HepG2 (cell line): Measurements from ENCODE around the gene NEDD8. TPM values are rescaled to one million over a fixed set of nuclear protein-coding genes. Genes with fewer than 3 reads are reported as not detected.

Experiments
- AKNA ChIP-seq: sonication (generic); formaldehyde crosslinking; IDR thresholded peaks from 2 replicates; pipeline ENCODE4 v1.4.0; 2020; ENCODE audit warnings: missing genetic modification reagents, borderline replicate concordance
- DNMT3B ChIP-seq: conservative IDR thresholded peaks from 2 replicates; pipeline ENCODE4 v1.6.1; 2016; ENCODE audit warnings: missing biosample characterization, control low read depth
- DZIP1 ChIP-seq: sonication (generic); formaldehyde crosslinking; IDR thresholded peaks from 2 replicates; pipeline ENCODE4 v1.5.0; 2020; ENCODE audit warnings: mild to moderate bottlenecking, missing genetic modification reagents
- RARA ChIP-seq: IDR thresholded peaks from 2 replicates; pipeline ENCODE4 v1.6.1; 2016; ENCODE audit warnings: missing genetic modification reagents, missing compliant biosample characterization
- SOX5 ChIP-seq: IDR thresholded peaks from 2 replicates; pipeline ENCODE4 v1.6.1; 2016; ENCODE audit warnings: borderline replicate concordance
- THAP9 ChIP-seq: sonication (generic); formaldehyde crosslinking; IDR thresholded peaks from 2 replicates; pipeline ENCODE4; 2020; ENCODE audit warnings: missing genetic modification reagents, mild to moderate bottlenecking, borderline replicate concordance
- ZNF17 ChIP-seq: sonication (generic); formaldehyde crosslinking; IDR thresholded peaks from 2 replicates; pipeline ENCODE4 v1.5.0; 2020; ENCODE audit warnings: mild to moderate bottlenecking, missing genetic modification reagents
- ZNF256 ChIP-seq: sonication (generic); formaldehyde crosslinking; conservative IDR thresholded peaks from 2 replicates; pipeline ENCODE4 v1.4.0; 2020; ENCODE audit warnings: missing genetic modification reagents
- ZNF263 ChIP-seq: sonication (generic); formaldehyde crosslinking; IDR thresholded peaks from 2 replicates; pipeline ENCODE4 v1.4.0; 2020; ENCODE audit warnings: missing genetic modification reagents
- ZNF557 ChIP-seq: sonication (generic); formaldehyde crosslinking; IDR thresholded peaks from 2 replicates; pipeline ENCODE4 v1.4.0; 2020; ENCODE audit warnings: missing genetic modification reagents
- ZNF567 ChIP-seq: sonication (generic); formaldehyde crosslinking; IDR thresholded peaks from 2 replicates; pipeline ENCODE4 v1.8.1; 2023; ENCODE audit warnings: mild to moderate bottlenecking, missing genetic modification reagents, borderline replicate concordance
- ZNF576 ChIP-seq: sonication (generic); formaldehyde crosslinking; IDR thresholded peaks from 2 replicates; pipeline ENCODE4 v1.4.0; 2020; ENCODE audit warnings: mild to moderate bottlenecking, missing genetic modification reagents
- ZNF703 ChIP-seq: sonication (generic); formaldehyde crosslinking; IDR thresholded peaks from 2 replicates; pipeline ENCODE4 v1.5.1; 2020; ENCODE audit warnings: missing genetic modification reagents, mild to moderate bottlenecking, moderate library complexity, borderline replicate concordance
- ZNF740 ChIP-seq: sonication (generic); formaldehyde crosslinking; IDR thresholded peaks from 2 replicates; pipeline ENCODE4 v1.4.0; 2020; ENCODE audit warnings: missing genetic modification reagents
- ZUFSP ChIP-seq: sonication (generic); formaldehyde crosslinking; IDR thresholded peaks from 2 replicates; pipeline ENCODE4 v1.9.0; 2021; ENCODE audit warnings: missing genetic modification reagents, mild to moderate bottlenecking, borderline replicate concordance
- polyA plus RNA-seq, 8 experiments: library from polyadenylated mRNA; depleted of rRNA in 3 of 8; stranded (reverse) in 7 of 8; unstranded in 1 of 8; fragments of >200 nt; fragmentation: Illumina TruSeq in 4 of 8; extraction: Trizol in 4 of 8; gene quantifications; 2 replicates each; pipeline versions ENCODE4 v1.2.1 to v1.2.3, GENCODE V29; 2011 to 2016; ENCODE audit warnings: low read depth in 4 of 8, missing spikeins in 1 of 8, mixed read lengths in 1 of 8; ENCODE audit not compliant: insufficient read depth in 1 of 8
- total RNA-seq, 5 experiments: library from RNA; depleted of rRNA; stranded (reverse); fragments of >200 nt; fragmentation: Illumina TruSeq; extraction: Trizol; gene quantifications; 2 replicates each; pipeline ENCODE4 v1.2.3, GENCODE V29; 2016; ENCODE audit warnings: low read depth in 1 of 5

Gene NEDD8
- total and polyA plus RNA-seq, 2 of the 13 experiments (the other 11 are each of a cell fraction or from before 2014, with no cell fraction given): 535 to 713 TPM

GRCh38 chr14:24252289-24253124 lies 20.3 kb upstream of the NEDD8 start (continued):
- TF ChIP-seq THAP9 (CRISPR knock-in tag): peak; percentile 86
- TF ChIP-seq ZNF256 (CRISPR knock-in tag): 0 out of 2 replicates have a peak, but pooled peaks have one; percentile 29
- TF ChIP-seq DZIP1 (CRISPR knock-in tag): no peak
- peak; percentile 84 for TF ChIP-seq ZNF740
- peak; percentile 74 for TF ChIP-seq RARA (CRISPR knock-in tag)
- no peak for TF ChIP-seq ZNF557
- no peak for TF ChIP-seq ZUFSP (CRISPR knock-in tag)
- no peak for TF ChIP-seq ZNF17
- TF ChIP-seq ZNF567 (CRISPR knock-in tag): peak; percentile 93; the same call in 1 of the 2 replicates
- TF ChIP-seq AKNA (CRISPR knock-in tag): no peak
- no peak for TF ChIP-seq ZNF263 (CRISPR knock-in tag)
- TF ChIP-seq SOX5 (CRISPR knock-in tag): peak; percentile 59; the same call in 1 of the 2 replicates
- TF ChIP-seq DNMT3B: 0 out of 2 replicates have a peak, but pooled peaks have one; percentile 33
- no peak for TF ChIP-seq ZNF703 (CRISPR knock-in tag)
- no peak for TF ChIP-seq ZNF576 (CRISPR knock-in tag)
